KMS-11 (cell line): ENCODE results near the gene IFNAR2.

Source experiments
- H2AFZ ChIP-seq: fragments of 200-600 bp; sonication (generic); 2 replicates; pipeline ENCODE4 v1.6.1; 2016; ENCODE audit warnings: antibody characterized with exemption, mixed run types, low read depth
- H3K27ac ChIP-seq: fragments of 200-600 bp; sonication (generic); 2 replicates; pipeline ENCODE4 v1.6.1; 2016; ENCODE audit warnings: mild to moderate bottlenecking, mixed run types
- H3K27me3 ChIP-seq: fragments of 200-600 bp; sonication (generic); 2 replicates; pipeline ENCODE4 v1.6.1; 2017; ENCODE audit warnings: mild to moderate bottlenecking, low read depth, mixed run types, moderate library complexity; ENCODE audit not compliant: insufficient read depth
- H3K36me3 ChIP-seq: fragments of 200-600 bp; sonication (generic); 2 replicates; pipeline ENCODE4 v1.6.1; 2017; ENCODE audit warnings: mild to moderate bottlenecking, mixed run types; ENCODE audit not compliant: insufficient read depth
- H3K4me1 ChIP-seq: fragments of 200-600 bp; sonication (generic); 2 replicates; pipeline ENCODE4 v1.6.1; 2016; ENCODE audit warnings: mild to moderate bottlenecking, low read depth, mixed run types; ENCODE audit not compliant: poor library complexity, severe bottlenecking
- H3K4me2 ChIP-seq: fragments of 200-600 bp; sonication (generic); 2 replicates; pipeline ENCODE4 v1.7.0; 2016; ENCODE audit warnings: mild to moderate bottlenecking, mixed run types
- H3K4me3 ChIP-seq: fragments of 200-600 bp; sonication (generic); IDR thresholded peaks from 2 replicates; pipeline ENCODE4 v1.6.1; 2017; ENCODE audit warnings: low read depth, low read length, mixed read lengths; ENCODE audit not compliant: insufficient read depth
- H3K79me2 ChIP-seq: fragments of 200-600 bp; sonication (generic); 2 replicates; pipeline ENCODE4 v1.6.1; 2016; ENCODE audit warnings: low read depth, mixed run types; ENCODE audit not compliant: insufficient read depth
- H3K9ac ChIP-seq: fragments of 200-600 bp; sonication (generic); 2 replicates; pipeline ENCODE4 v1.6.1; 2016; ENCODE audit warnings: mild to moderate bottlenecking, mixed run types
- H4K20me1 ChIP-seq: fragments of 200-600 bp; sonication (generic); 2 replicates; pipeline ENCODE4 v1.6.1; 2016; ENCODE audit warnings: mild to moderate bottlenecking, mixed run types; ENCODE audit not compliant: insufficient read depth
- CTCF ChIP-seq: fragments of 200-600 bp; sonication (generic); conservative IDR thresholded peaks from 2 replicates; pipeline ENCODE4 v1.6.1; 2017; ENCODE audit warnings: low read depth, mild to moderate bottlenecking, antibody characterized with exemption, low read length, moderate library complexity, mixed read lengths

IFNAR2 gene

GRCh38 chr21:33229784-33230544 is at the start of gene IFNAR2:
IFNAR2 (plus strand) TSS chr21:33229938; CDS start chr21:33241923, 11,985 bp downstream.
- Histone ChIP-seq H3K27ac (peak within 1 kb of the TSS; percentile 70), H3K9ac (peak within 1 kb of the TSS; percentile 82), H2AFZ (peak within 1 kb of the TSS; percentile 85), H3K4me2 (peak within 1 kb of the TSS; percentile 88), H4K20me1 (no peaks in the 10 kb centered on the region), H3K27me3 (no peaks in the 10 kb centered on the region), H3K4me3 (peak within 1 kb of the TSS; percentile 57), H3K4me1 (peaks cover 67% of the 10 kb centered on the region), H3K36me3 (peaks cover 3% of the 10 kb centered on the region; the same call in 1 of the 2 replicates), H3K79me2 (peaks cover 51% of the 10 kb centered on the region)
- no peak for TF ChIP-seq CTCF

- Histone ChIP-seq H3K27ac (no peak overlapping the region), H2AFZ (no peak overlapping the region), H3K27me3 (no peaks in the 10 kb centered on the region), H3K4me2 (no peak overlapping the region), H3K79me2 (no peaks in the 10 kb centered on the region), H3K4me1 (peaks cover 12% of the 10 kb centered on the region), H4K20me1 (no peaks in the 10 kb centered on the region), H3K9ac (no peak overlapping the region), H3K4me3 (no peak overlapping the region), H3K36me3 (no peaks in the 10 kb centered on the region)
- no peak for TF ChIP-seq CTCF
These were observed 43.9 kb upstream of the IFNAR2 start for GRCh38 chr21:33185852-33186251.

GRCh38 chr21:33187276-33187675 is 42.5 kb upstream of the IFNAR2 start:
- TF ChIP-seq CTCF = no peak
- no peak overlapping the region for H3K27ac ChIP-seq
- no peaks in the 10 kb centered on the region for H3K79me2 ChIP-seq
- peaks cover 12% of the 10 kb centered on the region for H3K4me1 ChIP-seq
- H3K36me3 ChIP-seq = no peaks in the 10 kb centered on the region
- H3K9ac ChIP-seq = no peak overlapping the region
- no peak overlapping the region for H3K4me3 ChIP-seq
- H3K4me2 ChIP-seq = no peak overlapping the region
- H3K27me3 ChIP-seq = no peaks in the 10 kb centered on the region
- no peaks in the 10 kb centered on the region for H4K20me1 ChIP-seq
- no peak overlapping the region for H2AFZ ChIP-seq

GRCh38 chr21:33189237-33189636 is 40.5 kb upstream of the IFNAR2 start:
- Histone ChIP-seq H3K4me1 (peaks cover 12% of the 10 kb centered on the region), H3K27ac (no peak overlapping the region), H3K36me3 (no peaks in the 10 kb centered on the region), H3K27me3 (no peaks in the 10 kb centered on the region), H3K4me3 (no peak overlapping the region), H4K20me1 (no peaks in the 10 kb centered on the region), H2AFZ (no peak overlapping the region), H3K4me2 (no peak overlapping the region), H3K79me2 (no peaks in the 10 kb centered on the region), H3K9ac (no peak overlapping the region)
- TF ChIP-seq CTCF = no peak
